LHCN-M2 (cell line): Measurements from ENCODE around the gene KCNK13. TPM values are rescaled to one million over a fixed set of nuclear protein-coding genes. Genes with fewer than 3 reads are reported as not detected.
"Not testable (repeated sequence)": the region's sequence is repeated elsewhere in the genome, so short reads cannot be mapped to it uniquely, and the experiment has no call there.

Source experiments
- DNase-seq: peaks from one replicate; pipeline ENCODE4 v3.0.0-alpha.2; 2012; ENCODE audit warnings: low read depth
- total RNA-seq: library from RNA; depleted of rRNA; stranded (reverse); fragments of >200 nt; gene quantifications from 2 replicates; pipeline ENCODE4 v1.2.3, GENCODE V29; 2014

Gene KCNK13
- total RNA-seq, 1 experiment from 2014 or later: not detected

- DNase-seq: no peak
Measured at GRCh38 chr14:90060965-90061684, 669 bp upstream of the KCNK13 start.

- DNase-seq: no peak
Measured at GRCh38 chr14:90062127-90062794, 467 bp downstream of the KCNK13 start.

DNA sequence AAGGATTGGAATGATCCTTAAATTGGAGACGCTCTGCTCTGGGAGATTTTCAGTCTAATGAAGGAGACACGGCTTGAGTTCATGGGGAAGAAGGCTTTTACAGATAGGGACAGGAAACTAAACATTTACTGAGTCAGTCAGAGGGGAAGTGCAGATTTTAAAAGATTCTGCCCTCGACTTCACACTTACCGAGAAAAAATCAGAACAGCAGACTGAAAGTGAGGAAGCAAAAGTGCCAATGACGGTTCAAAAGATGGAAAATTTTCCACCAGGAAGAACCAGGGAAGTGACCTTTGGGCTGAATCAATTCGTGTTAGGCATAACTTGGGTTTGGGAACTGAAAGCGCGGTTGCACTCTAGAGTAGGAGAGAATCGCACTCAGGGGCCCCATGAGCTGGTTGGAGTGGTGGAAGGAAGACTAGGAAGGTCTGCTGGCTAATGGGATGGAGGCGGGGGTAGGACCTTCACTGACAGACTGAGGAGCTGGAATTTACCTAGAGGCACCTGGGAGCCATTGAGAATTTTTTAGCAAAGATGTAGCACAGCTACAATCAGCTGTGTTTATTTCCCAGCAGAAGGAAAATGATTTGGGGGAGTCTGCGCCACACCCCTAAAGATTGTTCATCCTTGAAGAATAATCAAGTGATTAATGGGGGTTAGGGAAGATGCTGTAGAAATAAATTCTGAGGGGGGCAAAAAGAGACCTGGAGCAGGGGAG, 1.2 kb downstream of the KCNK13 start:
- DNase-seq: no peak

- DNase-seq: no peak
Measured at GRCh38 chr14:90072350-90072749, 10.6 kb downstream of the KCNK13 start.

DNA sequence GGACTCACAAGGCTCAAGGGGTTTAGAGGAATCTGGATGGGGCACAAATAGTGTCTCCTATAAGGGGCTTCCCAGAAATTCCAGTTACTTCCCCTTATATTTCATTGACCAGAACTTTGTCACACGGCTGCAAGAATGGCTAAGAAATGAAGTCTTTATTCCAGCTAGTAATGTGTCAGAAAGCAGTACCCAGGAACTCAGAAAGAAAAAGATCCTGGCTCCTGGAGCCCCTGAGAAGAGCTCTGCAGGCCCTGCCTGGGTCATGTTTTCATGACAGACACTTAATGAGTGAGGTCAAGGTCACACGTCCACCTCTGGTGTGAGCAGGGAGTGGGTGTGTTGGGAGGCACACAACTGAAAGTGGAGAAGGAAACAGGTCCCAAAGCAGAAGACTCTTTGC, 17.8 kb downstream of the KCNK13 start:
- no peak for DNase-seq

GRCh38 chr14:90087433-90087832, 25.6 kb downstream of the KCNK13 start:
- DNase-seq: peak; percentile 80

DNA sequence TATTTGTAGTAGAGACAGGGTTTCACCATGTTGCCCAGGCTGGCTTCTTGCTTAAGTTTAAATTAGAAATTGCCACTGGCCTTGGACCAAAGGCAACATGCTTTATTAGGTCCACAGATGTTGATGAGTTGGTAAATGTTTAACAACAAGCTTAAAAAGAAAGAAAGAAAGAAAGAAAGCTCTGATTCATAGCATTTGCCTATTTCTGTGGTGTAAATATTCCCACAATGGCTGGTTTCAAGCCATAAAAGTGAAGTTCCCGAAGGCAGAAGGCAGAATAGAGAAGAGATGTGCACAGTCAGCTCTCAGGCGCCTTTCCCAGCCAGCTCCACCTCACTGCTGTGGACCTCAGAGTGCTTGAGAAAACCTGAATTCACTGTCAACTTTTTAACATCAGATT, 26.4 kb downstream of the KCNK13 start:
- DNase-seq: no peak

DNA sequence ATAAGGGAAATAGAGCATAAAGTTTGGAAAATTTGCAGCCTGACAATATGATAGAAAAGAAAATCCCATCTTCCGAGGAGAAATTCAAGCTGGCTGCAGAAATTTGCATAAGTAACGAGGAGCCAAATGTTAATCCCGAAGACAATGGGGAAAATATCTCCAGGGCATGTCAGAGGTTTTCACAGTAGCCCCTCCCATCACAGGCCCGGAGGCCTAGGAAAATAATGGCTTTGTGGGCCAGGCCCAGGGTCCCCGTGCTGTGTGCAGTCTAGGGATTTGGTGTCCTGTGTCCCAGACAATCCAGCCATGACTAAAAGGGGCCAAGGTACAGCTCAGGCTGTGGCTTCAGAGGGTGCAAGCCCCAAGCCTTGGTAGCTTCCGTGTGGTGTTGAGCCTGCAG, 27.7 kb downstream of the KCNK13 start:
- DNase-seq: not testable (repeated sequence)

DNA sequence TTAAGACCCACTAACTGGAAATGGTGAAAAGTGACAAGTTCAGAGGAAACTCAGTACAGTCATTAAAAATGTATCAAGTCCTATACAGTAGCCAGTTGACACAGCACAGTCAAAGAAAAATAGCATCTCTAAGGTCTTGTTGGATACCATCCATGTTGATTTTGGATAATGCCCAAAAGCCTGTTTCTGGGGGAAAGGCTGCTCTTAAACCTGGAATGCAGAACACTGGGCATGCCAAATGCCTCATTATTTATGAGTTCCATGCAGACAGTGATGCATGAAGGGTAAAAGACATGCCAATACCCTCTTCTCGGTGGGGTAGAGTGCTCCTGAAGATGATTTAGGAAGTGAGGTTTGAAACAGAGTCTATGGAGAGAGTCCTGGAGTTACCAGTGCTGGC, 29.6 kb downstream of the KCNK13 start:
- peak; percentile 45 for DNase-seq

- DNase-seq: peak; percentile 22
Measured at GRCh38 chr14:90093942-90094595, 32.3 kb downstream of the KCNK13 start.

GRCh38 chr14:90095096-90095495, 33.3 kb downstream of the KCNK13 start:
- no peak for DNase-seq

- DNase-seq: no peak
Measured at GRCh38 chr14:90096566-90096965, 34.8 kb downstream of the KCNK13 start.

GRCh38 chr14:90103808-90104207, 42.0 kb downstream of the KCNK13 start:
- DNase-seq: no peak

DNA sequence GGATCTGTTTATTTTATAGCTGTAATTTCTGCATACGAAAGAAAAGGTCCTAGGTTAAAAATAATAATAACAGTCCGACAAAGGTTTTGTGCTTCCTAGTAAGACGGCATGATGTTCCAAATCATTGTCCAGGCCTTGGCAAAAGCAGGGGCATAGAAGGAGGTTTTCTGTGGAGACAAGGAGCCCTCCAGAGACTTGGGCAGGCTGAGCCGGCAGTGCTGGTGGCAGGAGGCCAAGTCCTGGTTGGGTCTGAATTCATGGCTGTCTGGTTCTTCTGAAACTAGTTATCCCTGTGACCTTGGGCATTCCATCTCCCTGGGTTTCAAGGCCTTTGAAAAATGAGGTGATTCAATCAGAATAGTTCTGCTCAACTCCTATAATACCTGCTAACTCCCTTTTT, 44.0 kb downstream of the KCNK13 start:
- no peak for DNase-seq

- DNase-seq: no peak
Measured at GRCh38 chr14:90107789-90108188, 46.0 kb downstream of the KCNK13 start.

- no peak for DNase-seq
Measured at GRCh38 chr14:90109858-90110257, 48.1 kb downstream of the KCNK13 start.

- DNase-seq: peak; percentile 69
Measured at GRCh38 chr14:90111895-90112534, 50.2 kb downstream of the KCNK13 start.

DNA sequence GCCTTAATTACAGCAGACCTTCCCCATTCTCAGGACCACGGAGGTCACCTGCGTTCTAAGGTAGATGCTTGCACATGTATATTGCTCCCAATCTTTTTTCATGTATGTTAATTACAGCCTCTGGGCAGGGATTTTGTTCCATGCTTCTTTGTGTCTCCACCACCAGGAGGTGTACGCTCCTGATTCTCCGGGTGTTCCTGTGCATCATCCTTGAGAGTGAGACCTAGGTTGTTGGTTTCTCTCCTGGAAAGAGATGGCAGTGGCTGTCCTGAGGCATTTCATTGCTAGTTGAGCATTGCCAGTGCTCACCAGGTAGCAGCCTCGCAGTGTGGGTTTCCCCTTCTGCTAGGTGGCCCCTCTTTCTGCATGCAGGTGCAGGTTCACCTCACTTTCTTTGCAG, 52.8 kb downstream of the KCNK13 start:
- no peak for DNase-seq

GRCh38 chr14:90115780-90116179, 54.0 kb downstream of the KCNK13 start:
- DNase-seq: no peak

DNA sequence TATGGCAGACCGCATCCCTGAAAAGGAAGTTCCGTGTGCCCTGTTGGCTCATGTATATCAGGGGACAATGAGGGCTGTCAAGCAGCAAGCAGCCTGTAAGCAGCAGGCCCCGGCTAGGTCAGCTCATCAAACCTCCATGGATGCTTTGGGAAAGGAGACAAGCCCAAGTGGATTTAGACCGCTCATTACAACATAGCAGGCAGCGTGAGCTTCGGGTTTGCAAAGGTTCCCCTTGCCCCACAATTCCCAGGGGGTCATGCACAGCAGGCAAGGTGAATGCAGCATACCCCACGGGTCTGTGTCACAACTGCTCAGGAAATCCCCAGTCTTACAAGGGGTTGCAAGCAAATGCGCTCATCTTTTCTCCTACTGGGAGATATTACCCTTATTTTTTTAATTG, 54.6 kb downstream of the KCNK13 start:
- DNase-seq: no peak

- no peak for DNase-seq
Measured at GRCh38 chr14:90118027-90118426, 56.2 kb downstream of the KCNK13 start.

DNA sequence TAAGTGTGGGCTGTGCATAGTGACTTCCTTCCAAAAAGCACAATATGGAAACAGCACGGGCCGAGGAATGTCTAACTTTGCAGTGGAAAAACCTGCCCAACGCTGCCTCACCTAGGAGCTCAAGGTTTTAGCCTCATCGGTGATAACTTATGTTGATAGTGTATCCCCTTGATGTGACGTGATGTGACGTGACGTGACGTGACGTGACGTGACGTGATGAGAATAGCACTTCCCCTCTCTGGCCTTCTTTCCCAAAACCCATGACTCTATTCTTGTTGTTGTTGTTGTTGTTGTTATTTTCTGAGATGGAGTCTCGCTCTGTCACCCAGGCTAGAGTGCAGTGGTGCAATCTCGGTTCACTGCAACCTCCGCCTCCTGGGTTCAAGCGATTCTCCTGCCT, 64.5 kb downstream of the KCNK13 start:
- DNase-seq: no peak
